Panc1 (cell line): ENCODE results near the gene PCBD2.

ENCODE experiments used
- CTCF ChIP-seq: fragments of 450-650 bp; IDR thresholded peaks from 2 replicates; pipeline ENCODE4 v1.5.1; 2017; ENCODE audit warnings: mild to moderate bottlenecking
- POLR2AphosphoS5 ChIP-seq: IDR thresholded peaks from 2 replicates; pipeline ENCODE4 v1.6.1; 2012; ENCODE audit warnings: mild to moderate bottlenecking, low read depth, low read length, moderate library complexity
- REST ChIP-seq, 2 experiments: IDR thresholded peaks; 2 replicates each; pipeline ENCODE4 v1.6.1; 2011 to 2012; ENCODE audit warnings: low read depth in 2 of 2, control low read depth in 1 of 2, low read length in 1 of 2, mild to moderate bottlenecking in 1 of 2, moderate library complexity in 1 of 2; ENCODE audit not compliant: insufficient read depth in 1 of 2
- SIN3A ChIP-seq: IDR thresholded peaks from 2 replicates; pipeline ENCODE4 v1.6.1; 2012; ENCODE audit warnings: low read depth, mild to moderate bottlenecking, low read length, moderate library complexity, borderline replicate concordance; ENCODE audit not compliant: insufficient read depth
- TCF7L2 ChIP-seq: IDR thresholded peaks from 2 replicates; pipeline ENCODE4 v1.6.1; 2011; ENCODE audit warnings: mild to moderate bottlenecking, low read depth, low read length, inconsistent platforms

GRCh38 chr5:135005076-135005475, 100.1 kb downstream of the PCBD2 start:
- TF ChIP-seq CTCF, result no peak
- TF ChIP-seq POLR2AphosphoS5, result no peak
- TF ChIP-seq SIN3A, result no peak
- no peak for TF ChIP-seq REST (IDR thresholded peaks at IDR 0.05; ENCODE audit: insufficient read depth in 1 of 2, low read depth in 2 of 2, low read length in 1 of 2)
- TF ChIP-seq TCF7L2, result no peak
